IPS-15b (cell line): ENCODE measurements around the gene FBXW4.

Source experiments
- H3K27me3 ChIP-seq: one replicate; pipeline ENCODE4 v1.6.1; 2013; ENCODE audit warnings: low read length; ENCODE audit not compliant: control insufficient read depth, insufficient read depth
- H3K36me3 ChIP-seq: one replicate; pipeline ENCODE4 v1.6.1; 2013; ENCODE audit warnings: low read length; ENCODE audit not compliant: control insufficient read depth, insufficient read depth
- H3K4me1 ChIP-seq: one replicate; pipeline ENCODE4 v1.6.1; 2013; ENCODE audit warnings: mild to moderate bottlenecking, low read length; ENCODE audit not compliant: control insufficient read depth, insufficient read depth
- H3K4me3 ChIP-seq: one replicate; pipeline ENCODE4 v1.5.1; 2013; ENCODE audit warnings: low read depth, low read length
- H3K9ac ChIP-seq: one replicate; pipeline ENCODE4 v1.6.1; 2013; ENCODE audit warnings: low read depth, mild to moderate bottlenecking, low read length
- H3K9me3 ChIP-seq: one replicate; pipeline ENCODE4 v1.6.1; 2013; ENCODE audit warnings: mild to moderate bottlenecking, low read length; ENCODE audit not compliant: control insufficient read depth, insufficient read depth

Gene FBXW4

GRCh38 chr10:101672536-101672935 lies 22.4 kb downstream of the FBXW4 start:
- no peaks in the 10 kb centered on the region for H3K4me1 ChIP-seq
- no peaks in the 10 kb centered on the region for H3K27me3 ChIP-seq
- peaks cover 16% of the 10 kb centered on the region for H3K36me3 ChIP-seq
- H3K9me3 ChIP-seq, result no peaks in the 10 kb centered on the region
- no peak overlapping the region for H3K9ac ChIP-seq
- no peak overlapping the region for H3K4me3 ChIP-seq

GRCh38 chr10:101671453-101671852 lies 23.5 kb downstream of the FBXW4 start:
- Histone ChIP-seq H3K9ac (no peak overlapping the region), H3K4me1 (no peaks in the 10 kb centered on the region), H3K4me3 (no peak overlapping the region), H3K27me3 (no peaks in the 10 kb centered on the region), H3K36me3 (peaks cover 16% of the 10 kb centered on the region), H3K9me3 (no peaks in the 10 kb centered on the region)

- H3K9ac ChIP-seq, result no peak overlapping the region
- peaks cover 16% of the 10 kb centered on the region for H3K36me3 ChIP-seq
Observed at GRCh38 chr10:101670635-101671034, 24.3 kb downstream of the FBXW4 start.

GRCh38 chr10:101669181-101669580 lies 25.8 kb downstream of the FBXW4 start:
- Histone ChIP-seq H3K4me1 (no peaks in the 10 kb centered on the region), H3K36me3 (peaks cover 16% of the 10 kb centered on the region), H3K27me3 (no peaks in the 10 kb centered on the region), H3K9ac (no peak overlapping the region), H3K9me3 (no peaks in the 10 kb centered on the region), H3K4me3 (no peak overlapping the region)

More at GRCh38 chr10:101670635-101671034, 24.3 kb downstream of the FBXW4 start:
- Histone ChIP-seq H3K4me1 (no peaks in the 10 kb centered on the region), H3K4me3 (no peak overlapping the region), H3K27me3 (no peaks in the 10 kb centered on the region), H3K9me3 (no peaks in the 10 kb centered on the region)

GRCh38 chr10:101668566-101668965 lies 26.4 kb downstream of the FBXW4 start:
- H3K9ac ChIP-seq, result no peak overlapping the region
- H3K4me1 ChIP-seq, result no peaks in the 10 kb centered on the region
- H3K27me3 ChIP-seq, result no peaks in the 10 kb centered on the region
- no peaks in the 10 kb centered on the region for H3K9me3 ChIP-seq
- no peak overlapping the region for H3K4me3 ChIP-seq
- peaks cover 16% of the 10 kb centered on the region for H3K36me3 ChIP-seq

GRCh38 chr10:101666083-101666482 lies 28.9 kb downstream of the FBXW4 start:
- no peaks in the 10 kb centered on the region for H3K27me3 ChIP-seq
- no peaks in the 10 kb centered on the region for H3K9me3 ChIP-seq
- no peak overlapping the region for H3K9ac ChIP-seq
- H3K4me1 ChIP-seq, result peaks cover under 1% of the 10 kb centered on the region
- H3K36me3 ChIP-seq, result peaks cover 7% of the 10 kb centered on the region
- H3K4me3 ChIP-seq, result no peak overlapping the region

GRCh38 chr10:101663097-101663496 lies 31.9 kb downstream of the FBXW4 start:
- Histone ChIP-seq H3K4me3 (no peak overlapping the region), H3K4me1 (peaks cover 8% of the 10 kb centered on the region), H3K9ac (no peak overlapping the region), H3K9me3 (no peaks in the 10 kb centered on the region), H3K36me3 (peaks cover 2% of the 10 kb centered on the region), H3K27me3 (no peaks in the 10 kb centered on the region)

GRCh38 chr10:101660256-101660655 lies 34.7 kb downstream of the FBXW4 start:
- no peak overlapping the region for H3K4me3 ChIP-seq
- H3K9me3 ChIP-seq, result no peaks in the 10 kb centered on the region
- H3K36me3 ChIP-seq, result no peaks in the 10 kb centered on the region
- H3K4me1 ChIP-seq, result peaks cover 8% of the 10 kb centered on the region
- H3K9ac ChIP-seq, result no peak overlapping the region
- H3K27me3 ChIP-seq, result no peaks in the 10 kb centered on the region

- Histone ChIP-seq H3K9me3 (no peaks in the 10 kb centered on the region), H3K4me3 (no peak overlapping the region), H3K27me3 (no peaks in the 10 kb centered on the region), H3K36me3 (no peaks in the 10 kb centered on the region), H3K4me1 (peaks cover 8% of the 10 kb centered on the region), H3K9ac (no peak overlapping the region)
Observed at GRCh38 chr10:101658975-101659374, 36.0 kb downstream of the FBXW4 start.

GRCh38 chr10:101656890-101657289 lies 38.1 kb downstream of the FBXW4 start:
- Histone ChIP-seq H3K27me3 (no peaks in the 10 kb centered on the region), H3K4me1 (peaks cover 13% of the 10 kb centered on the region), H3K36me3 (no peaks in the 10 kb centered on the region), H3K9ac (no peak overlapping the region), H3K4me3 (no peak overlapping the region), H3K9me3 (no peaks in the 10 kb centered on the region)

- H3K36me3 ChIP-seq, result no peaks in the 10 kb centered on the region
- H3K27me3 ChIP-seq, result no peaks in the 10 kb centered on the region
- peaks cover 7% of the 10 kb centered on the region for H3K4me1 ChIP-seq
- no peaks in the 10 kb centered on the region for H3K9me3 ChIP-seq
- H3K4me3 ChIP-seq, result no peak overlapping the region
- no peak overlapping the region for H3K9ac ChIP-seq
Observed at GRCh38 chr10:101655570-101655969, 39.4 kb downstream of the FBXW4 start.

- Histone ChIP-seq H3K27me3 (no peaks in the 10 kb centered on the region), H3K36me3 (no peaks in the 10 kb centered on the region), H3K4me3 (no peak overlapping the region), H3K9ac (no peak overlapping the region), H3K9me3 (no peaks in the 10 kb centered on the region), H3K4me1 (peaks cover 5% of the 10 kb centered on the region)
Observed at GRCh38 chr10:101653536-101653935, 41.4 kb downstream of the FBXW4 start.

GRCh38 chr10:101651336-101651735 lies 43.6 kb downstream of the FBXW4 start:
- H3K27me3 ChIP-seq, result no peaks in the 10 kb centered on the region
- H3K9ac ChIP-seq, result no peak overlapping the region
- H3K4me3 ChIP-seq, result no peak overlapping the region
- H3K36me3 ChIP-seq, result no peaks in the 10 kb centered on the region
- no peaks in the 10 kb centered on the region for H3K9me3 ChIP-seq
- H3K4me1 ChIP-seq, result peaks cover 5% of the 10 kb centered on the region
